ENCODE data around the gene NUDT22.

NUDT22 gene

GRCh38 chr11:64269540-64270220 lies 43.6 kb downstream of the NUDT22 start:
- DNase-seq (ENCODE audit: low read depth, low spot score): peak; percentile 100

- DNase-seq (ENCODE audit: low read depth, low spot score): no peak
These were observed 49.1 kb downstream of the NUDT22 start for GRCh38 chr11:64275031-64275800.

GRCh38 chr11:64275841-64276240 lies 49.8 kb downstream of the NUDT22 start:
- no peak for DNase-seq (ENCODE audit: low read depth, low spot score)

GRCh38 chr11:64276653-64277431 lies 50.8 kb downstream of the NUDT22 start:
- DNase-seq (ENCODE audit: low read depth, low spot score): no peak

GRCh38 chr11:64278576-64279190 lies 52.6 kb downstream of the NUDT22 start:
- DNase-seq (ENCODE audit: low read depth, low spot score): no peak
